A549 (cell line): Measurements from ENCODE around the gene JPH2. TPM values are rescaled to one million over a fixed set of nuclear protein-coding genes. Genes with fewer than 3 reads are reported as not detected.

Experiments
- ATAC-seq, 2 experiments: fragments of 200-7000 bp in 1 of 2; fragments of >200 bp in 1 of 2; cut with Nextera tagmentation in 1 of 2; cut with Tn5 transposase in 1 of 2; 3 replicates each; pipeline versions ENCODE4 v1.8.0 to v1.9.1; 2018 to 2020; ENCODE audit warnings: mild to moderate bottlenecking in 1 of 2, moderate library complexity in 1 of 2
- CTCF ChIA-PET: fragments of 300-600 bp; sonication (Branson Sonifier 250); formaldehyde crosslinking; extraction: SDS; loops from one replicate; lab custom pipeline; 2021; ENCODE audit warnings: antibody characterized with exemption, inconsistent platforms; lab: Yijun Ruan, JAX
- POLR2A ChIA-PET: fragments of 350-600 bp; formaldehyde crosslinking; extraction: SDS; loops from one replicate; lab custom pipeline; 2021; ENCODE audit warnings: antibody characterized with exemption, inconsistent platforms; lab: Yijun Ruan, JAX
- DNase-seq, 2 experiments: peaks; one replicate each; pipeline versions ENCODE4 v3.0.0 to v3.0.0-alpha.2; 2011 to 2016; ENCODE audit warnings: low read depth in 1 of 2, low spot score in 1 of 2
- FAIRE-seq: peaks from 2 replicates; lab custom pipeline; 2011; peaks lifted over from hg19 to GRCh38; lab: Jason Lieb, UNC
- H3K27ac ChIP-seq, 2 experiments: fragments of >200 bp; sonication (Bioruptor Twin); formaldehyde crosslinking; 3 replicates each; pipeline ENCODE4 v1.5.1; 2016 to 2017
- H3K4me1 ChIP-seq: fragments of >200 bp; sonication (Bioruptor Twin); formaldehyde crosslinking; 3 replicates; pipeline ENCODE4 v1.6.1; 2016
- H3K4me2 ChIP-seq: fragments of >200 bp; sonication (Bioruptor Twin); formaldehyde crosslinking; 3 replicates; pipeline ENCODE4 v1.6.1; 2016
- H3K4me3 ChIP-seq: fragments of >200 bp; sonication (Bioruptor Twin); formaldehyde crosslinking; 3 replicates; pipeline ENCODE4 v1.5.1; 2016
- H3K9me3 ChIP-seq: fragments of >200 bp; sonication (Bioruptor Twin); formaldehyde crosslinking; 3 replicates; pipeline ENCODE4 v1.6.1; 2016
- CEBPB ChIP-seq, 2 experiments: fragments of >200 bp in 1 of 2; sonication (Bioruptor Twin) in 1 of 2; formaldehyde crosslinking in 1 of 2; IDR thresholded peaks; 2 replicates each; pipeline ENCODE4 v1.6.1; 2012 to 2016
- CTCF ChIP-seq: fragments of >200 bp; sonication (Bioruptor Twin); formaldehyde crosslinking; IDR thresholded peaks from 3 replicates; pipeline ENCODE4 v1.5.1; 2016
- EHMT2 ChIP-seq: fragments of 200-600 bp; sonication (generic); IDR thresholded peaks from 2 replicates; pipeline ENCODE4 v1.6.1; 2016; ENCODE audit warnings: antibody characterized with exemption, low read depth, mild to moderate bottlenecking, moderate library complexity
- ESRRA ChIP-seq: fragments of 150-350 bp; IDR thresholded peaks from 2 replicates; pipeline ENCODE4 v1.6.1; 2014; ENCODE audit warnings: mild to moderate bottlenecking, low read length, borderline replicate concordance
- FOXS1 ChIP-seq: fragments of 250-450 bp; sonication (Bioruptor Pico); IDR thresholded peaks from 2 replicates; pipeline ENCODE4 v1.5.0; 2020; ENCODE audit warnings: mild to moderate bottlenecking, moderate library complexity
- HDAC2 ChIP-seq: fragments of 200-600 bp; sonication (generic); IDR thresholded peaks from 2 replicates; pipeline ENCODE4 v1.6.1; 2016
- HEYL ChIP-seq: fragments of 250-450 bp; sonication (Bioruptor Pico); IDR thresholded peaks from 2 replicates; pipeline ENCODE4 v1.8.0; 2021; ENCODE audit warnings: mild to moderate bottlenecking, moderate library complexity
- HOXA7 ChIP-seq: fragments of 250-450 bp; sonication (Bioruptor Pico); IDR thresholded peaks from 2 replicates; pipeline ENCODE4 v1.5.0; 2020; ENCODE audit warnings: mild to moderate bottlenecking, moderate library complexity
- HOXB13 ChIP-seq: fragments of 250-450 bp; sonication (Bioruptor Pico); IDR thresholded peaks from 2 replicates; pipeline ENCODE4 v1.5.0; 2020; ENCODE audit warnings: low read depth, mild to moderate bottlenecking, moderate library complexity
- HOXB5 ChIP-seq: fragments of 250-450 bp; sonication (Bioruptor Pico); IDR thresholded peaks from 2 replicates; pipeline ENCODE4 v1.5.0; 2020; ENCODE audit warnings: mild to moderate bottlenecking, moderate library complexity
- JUN ChIP-seq, 2 experiments: fragments of >200 bp; sonication (Bioruptor Twin); formaldehyde crosslinking; IDR thresholded peaks; 2 replicates in 1 of 2; 3 replicates in 1 of 2; pipeline ENCODE4 v1.6.1; 2016 to 2017
- KDM1A ChIP-seq: fragments of 200-600 bp; sonication (generic); IDR thresholded peaks from 2 replicates; pipeline ENCODE4 v1.6.1; 2016; ENCODE audit warnings: low read depth, mild to moderate bottlenecking
- MAFK ChIP-seq: fragments of 450-650 bp; IDR thresholded peaks from 2 replicates; pipeline ENCODE4 v1.6.1; 2014; ENCODE audit not compliant: partially characterized antibody
- MAX ChIP-seq: IDR thresholded peaks from 2 replicates; pipeline ENCODE4 v1.6.1; 2012
- MAZ ChIP-seq: fragments of 150-350 bp; IDR thresholded peaks from 2 replicates; pipeline ENCODE4 v1.6.1; 2014; ENCODE audit warnings: antibody characterized with exemption, low read depth, low read length, borderline replicate concordance
- NFE2L2 ChIP-seq: fragments of 150-350 bp; conservative IDR thresholded peaks from 2 replicates; pipeline ENCODE4 v1.6.1; 2014; ENCODE audit warnings: low read length
- PBX3 ChIP-seq: IDR thresholded peaks from 2 replicates; pipeline ENCODE4 v1.6.1; 2012
- PHF8 ChIP-seq: fragments of 200-600 bp; sonication (generic); IDR thresholded peaks from 2 replicates; pipeline ENCODE4 v1.6.1; 2016; ENCODE audit warnings: low read depth, mild to moderate bottlenecking, antibody characterized with exemption, moderate library complexity, borderline replicate concordance
- POLR2A ChIP-seq: IDR thresholded peaks from 2 replicates; pipeline ENCODE4 v1.6.1; 2012; ENCODE audit warnings: mild to moderate bottlenecking, low read length
- POLR2AphosphoS2 ChIP-seq: conservative IDR thresholded peaks from 2 replicates; pipeline ENCODE4 v1.6.1; 2012; ENCODE audit warnings: low read length, improper control_type of control experiment, inconsistent platforms
- TFCP2L1 ChIP-seq: fragments of 250-450 bp; sonication (Bioruptor Pico); IDR thresholded peaks from 2 replicates; pipeline ENCODE4 v1.5.0; 2021; ENCODE audit warnings: mild to moderate bottlenecking
- TP53 ChIP-seq: fragments of 250-450 bp; sonication (Bioruptor Pico); IDR thresholded peaks from 2 replicates; pipeline ENCODE4 v1.5.0; 2021; ENCODE audit warnings: mild to moderate bottlenecking, moderate library complexity
- USF2 ChIP-seq: fragments of 450-650 bp; IDR thresholded peaks from 2 replicates; pipeline ENCODE4 v1.6.1; 2014; ENCODE audit warnings: antibody characterized with exemption
- ZC3H11A ChIP-seq: fragments of 450-650 bp; IDR thresholded peaks from 2 replicates; pipeline ENCODE4 v1.6.1; 2014; ENCODE audit warnings: antibody characterized with exemption, mild to moderate bottlenecking
- WGBS: methylation state at CpG from one replicate; pipeline ENCODE4 v1.1.6; 2017; ENCODE audit errors: missing lambda C conversion rate; 5-methylcytosine and 5-hydroxymethylcytosine counted together
- polyA plus RNA-seq, 4 experiments: library from polyadenylated mRNA; depleted of rRNA in 3 of 4; stranded (reverse); fragments of >200 nt; fragmentation: RNase III in 1 of 4; extraction: RNeasy Plus Mini Kit Qiagen cat#74134 plus additional on column Dnase treatment in 1 of 4; gene quantifications; 2 replicates in 3 of 4; 3 replicates in 1 of 4; pipeline ENCODE4 v1.2.3, GENCODE V29; 2011 to 2017

Gene JPH2
- polyA plus RNA-seq, 2 of the 4 experiments (the other 2 are of a cell fraction): 0.83 to 3.3 TPM

GRCh38 chr20:44186201-44186600, 787 bp downstream of the JPH2 start (continued):
- TF ChIP-seq HOXA7 (CRISPR knock-in tag): no peak

- TF ChIP-seq HOXB5 (CRISPR knock-in tag) (no peak), PHF8 (no peak), EHMT2 (no peak), MAX (no peak), CEBPB (IDR thresholded peaks at IDR 0.05) (no peak), FOXS1 (CRISPR knock-in tag) (no peak), NFE2L2 (no peak), HEYL (CRISPR knock-in tag) (no peak)
- H3K4me2 ChIP-seq: peak overlapping the region; percentile 86; the same call in 1 of the 3 replicates
- H3K4me3 ChIP-seq: no peak overlapping the region
- ChIA-PET POLR2A (no interaction called here), CTCF (interaction anchor here (0.6 to 4.5 kb wide), 3 partner anchors 11 to 69 kb away, joined by 3 to 54 read pairs (median 3); no protein-coding TSS in a partner anchor)
- H3K9me3 ChIP-seq: no peaks in the 10 kb centered on the region
- FAIRE-seq: no peak
- H3K27ac ChIP-seq: no peak overlapping the region
- 96% methylated on average over 4 of the region's 4 CpGs for WGBS
- no peak for DNase-seq
- no peak for ATAC-seq
- H3K4me1 ChIP-seq: peaks cover 25% of the 10 kb centered on the region
Measured at GRCh38 chr20:44185574-44185973, 1.4 kb downstream of the JPH2 start.

GRCh38 chr20:44183282-44183681, 3.7 kb downstream of the JPH2 start:
- 85% methylated on average over 7 of the region's 7 CpGs for WGBS
- peaks cover 16% of the 10 kb centered on the region for H3K4me1 ChIP-seq
- H3K27ac ChIP-seq: no peak overlapping the region
- DNase-seq: no peak
- no peak for FAIRE-seq
- ChIA-PET POLR2A (no interaction called here), CTCF (interaction anchor here (1.4 to 4.5 kb wide), 4 partner anchors 12 to 67 kb away, joined by 3 to 54 read pairs (median 10); no protein-coding TSS in a partner anchor)
- H3K9me3 ChIP-seq: no peaks in the 10 kb centered on the region
- H3K4me3 ChIP-seq: no peak overlapping the region
- no peak overlapping the region for H3K4me2 ChIP-seq
- TF ChIP-seq ZC3H11A (no peak), POLR2A (no peak), TFCP2L1 (no peak), HEYL (CRISPR knock-in tag) (no peak)
- no peak for ATAC-seq

GRCh38 chr20:44182863-44183262, 4.1 kb downstream of the JPH2 start:
- H3K4me2 ChIP-seq: no peak overlapping the region

GRCh38 chr20:44182135-44182765, 4.7 kb downstream of the JPH2 start:
- Histone ChIP-seq H3K9me3 (no peaks in the 10 kb centered on the region), H3K4me1 (peaks cover 8% of the 10 kb centered on the region), H3K4me2 (no peak overlapping the region), H3K4me3 (no peak overlapping the region), H3K27ac (no peak overlapping the region)
- POLR2A ChIA-PET: no interaction called here
- 69% methylated on average over 13 of the region's 13 CpGs for whole genome bisulfite sequencing
- FAIRE-seq: no peak
- CTCF ChIA-PET: interaction anchor here (1.2 to 8.0 kb wide), 6 partner anchors 8 to 279 kb away, joined by 3 to 68 read pairs (median 8); no protein-coding TSS in a partner anchor
- DNase-seq: no peak
- ATAC-seq: no peak
- TF ChIP-seq USF2 (no peak), POLR2A (no peak), PBX3 (no peak), HDAC2 (no peak), ESRRA (no peak), CTCF (no peak), MAFK (no peak), TFCP2L1 (no peak), KDM1A (no peak), TP53 (CRISPR knock-in tag) (no peak), JUN (IDR thresholded peaks at IDR 0.05) (no peak), HOXB13 (no peak), MAZ (no peak)

More at GRCh38 chr20:44182863-44183262, 4.1 kb downstream of the JPH2 start:
- no peak overlapping the region for H3K4me3 ChIP-seq
- H3K9me3 ChIP-seq: no peaks in the 10 kb centered on the region
- FAIRE-seq (no peak), DNase-seq (no peak), ATAC-seq (no peak)
- ChIA-PET POLR2A (no interaction called here), CTCF (interaction anchor here (1.2 to 4.5 kb wide), 4 partner anchors 11 to 279 kb away, joined by 3 to 54 read pairs (median 6); no protein-coding TSS in a partner anchor)
- no peak overlapping the region for H3K27ac ChIP-seq
- H3K4me1 ChIP-seq: peaks cover 12% of the 10 kb centered on the region
- TF ChIP-seq NFE2L2 (no peak), POLR2AphosphoS2 (no peak), HOXB13 (no peak), MAX (no peak)
- 53% methylated on average over 3 of the region's 3 CpGs for WGBS
